Prostate gland (tissue), 2 donors: ENCODE results near the gene ARMC2. TPM values are rescaled to one million over a fixed set of nuclear protein-coding genes. Genes with fewer than 3 reads are reported as not detected.

Experiments
- DNase-seq: peaks from one replicate; pipeline ENCODE4 v3.0.0-alpha.2; 2019; ENCODE audit warnings: low spot score
- H3K27ac ChIP-seq, 2 donors: fragments of 200-600 bp; sonication (generic); 2 replicates each; pipeline ENCODE4 v1.5.1; 2017 to 2019
- H3K27me3 ChIP-seq: fragments of 200-600 bp; sonication (generic); replicated peaks from 2 replicates; pipeline ENCODE4 v1.5.1; 2019; ENCODE audit not compliant: insufficient read depth
- H3K36me3 ChIP-seq, 2 donors: fragments of 200-600 bp; sonication (generic); 1 replicate in 1 of 2; 2 replicates in 1 of 2; pipeline versions ENCODE4 v1.5.1 to v1.8.1; 2017 to 2019
- H3K4me1 ChIP-seq: fragments of 200-600 bp; sonication (generic); replicated peaks from 2 replicates; pipeline ENCODE4 v1.5.1; 2019
- H3K4me3 ChIP-seq, 2 donors: fragments of 200-600 bp; sonication (generic); 2 replicates each; pipeline ENCODE4 v1.5.1; 2017 to 2019
- H3K9me3 ChIP-seq: fragments of 200-600 bp; sonication (generic); 2 replicates; pipeline ENCODE4 v1.5.1; 2017
- CTCF ChIP-seq, 4 experiments: fragments of 200-600 bp in 2 of 4; fragments of 450-650 bp in 2 of 4; sonication (generic) in 2 of 4; IDR thresholded peaks; 1 replicate in 3 of 4; 2 replicates in 1 of 4; pipeline ENCODE4 v1.5.1; 2016 to 2019; ENCODE audit warnings: antibody characterized with exemption in 4 of 4, mild to moderate bottlenecking in 2 of 4, moderate library complexity in 2 of 4
- POLR2A ChIP-seq: fragments of 450-650 bp; IDR thresholded peaks from one replicate; pipeline ENCODE4 v1.6.1; 2016; ENCODE audit warnings: antibody characterized with exemption, mild to moderate bottlenecking
- POLR2AphosphoS5 ChIP-seq: sonication (generic); formaldehyde crosslinking; IDR thresholded peaks from one replicate; pipeline ENCODE4 v1.6.1; 2017; ENCODE audit warnings: antibody characterized with exemption
- WGBS: methylation state at CpG from one replicate; pipeline ENCODE4 v1.1.5; 2018; 5-methylcytosine and 5-hydroxymethylcytosine counted together
- intact Hi-C: fragments of 100-400 bp; cut with DNase I; formaldehyde crosslinking; loops from one replicate; pipeline ENCODE4 v1.14.2; 2022
- total RNA-seq, 2 donors: library from RNA; depleted of rRNA; stranded (reverse); fragments of >200 nt; gene quantifications; one replicate each; pipeline ENCODE4 v1.1.0, GENCODE V29; 2016

ARMC2 gene
- total RNA-seq, 2 donors from 2014 or later, result 2.0 to 8.4 TPM

- intact Hi-C loops, result no loop called here
- Histone ChIP-seq H3K4me1 (no peaks in the 10 kb centered on the region), H3K27ac (no peak overlapping the region), H3K36me3 (no peaks in the 10 kb centered on the region), H3K9me3 (no peaks in the 10 kb centered on the region), H3K4me3 (no peak overlapping the region), H3K27me3 (no peaks in the 10 kb centered on the region)
- no peak for DNase-seq
- TF ChIP-seq CTCF (IDR thresholded peaks at IDR 0.05) (no peak), POLR2AphosphoS5 (no peak), POLR2A (no peak)
- 84% methylated on average over 15 of the region's 15 CpGs for WGBS
These were observed 107.2 kb downstream of the ARMC2 start for GRCh38 chr6:108955329-108955949.

- no peak for TF ChIP-seq POLR2A
- DNase-seq, result no peak
- Histone ChIP-seq H3K9me3 (no peaks in the 10 kb centered on the region), H3K27me3 (no peaks in the 10 kb centered on the region), H3K4me1 (no peaks in the 10 kb centered on the region), H3K27ac (no peak overlapping the region), H3K4me3 (no peak overlapping the region), H3K36me3 (no peaks in the 10 kb centered on the region)
- intact Hi-C loops, result no loop called here
- WGBS, result 82% methylated on average over 4 of the region's 4 CpGs
These were observed 109.0 kb downstream of the ARMC2 start for GRCh38 chr6:108957221-108957620.

- H3K9me3 ChIP-seq, result no peaks in the 10 kb centered on the region
- no peaks in the 10 kb centered on the region for H3K36me3 ChIP-seq
- intact Hi-C loops, result no loop called here
- WGBS, result 89% methylated on average over 10 of the region's 10 CpGs
- no peaks in the 10 kb centered on the region for H3K4me1 ChIP-seq
- H3K4me3 ChIP-seq, result no peak overlapping the region
- no peak overlapping the region for H3K27ac ChIP-seq
- no peak for TF ChIP-seq POLR2AphosphoS5
- TF ChIP-seq CTCF (IDR thresholded peaks at IDR 0.05), result no peak
- no peak for TF ChIP-seq POLR2A
- no peak for DNase-seq
- no peaks in the 10 kb centered on the region for H3K27me3 ChIP-seq
These were observed 110.9 kb downstream of the ARMC2 start for GRCh38 chr6:108958900-108959770.

GRCh38 chr6:108959972-108960582 is 111.9 kb downstream of the ARMC2 start:
- intact Hi-C loops, result no loop called here
- H3K4me3 ChIP-seq, result no peak overlapping the region

More at GRCh38 chr6:108959972-108960582, 111.9 kb downstream of the ARMC2 start:
- DNase-seq, result no peak
- H3K27me3 ChIP-seq, result no peaks in the 10 kb centered on the region
- WGBS, result 91% methylated on average over 10 of the region's 10 CpGs
- no peak overlapping the region for H3K27ac ChIP-seq
- no peak for TF ChIP-seq CTCF (IDR thresholded peaks at IDR 0.05)
- TF ChIP-seq POLR2AphosphoS5, result no peak
- TF ChIP-seq POLR2A, result no peak
- H3K36me3 ChIP-seq, result no peaks in the 10 kb centered on the region
- H3K9me3 ChIP-seq, result no peaks in the 10 kb centered on the region
- no peaks in the 10 kb centered on the region for H3K4me1 ChIP-seq
